K562 (cell line): ENCODE data around the gene RBFA. TPM values are rescaled to one million over a fixed set of nuclear protein-coding genes. Genes with fewer than 3 reads are reported as not detected.
A peak's percentile ranks its signal among the peaks of the same experiment; 100 is the strongest.

ENCODE experiments used
- ATAC-seq: fragments of 200-7000 bp; cut with Tn5 transposase; 3 replicates; pipeline ENCODE4 v1.9.1; 2020; ENCODE audit warnings: moderate library complexity
- BruUV-seq: library from RNA; stranded (reverse); fragments of 400-500 nt; replicated peaks from 2 replicates; lab custom pipeline; 2021; lab: Mats Ljungman, UMichigan
- CTCF ChIA-PET: fragments of 300-600 bp; formaldehyde crosslinking; extraction: SDS; loops from one replicate; lab custom pipeline; 2021; ENCODE audit warnings: low intra/inter-chr PET ratio; lab: Yijun Ruan, JAX
- POLR2A ChIA-PET: fragments of 300-600, 350-650 bp; sonication (Branson Sonifier 250); formaldehyde crosslinking; extraction: SDS; loops from one replicate; lab custom pipeline; 2021; ENCODE audit warnings: antibody characterized with exemption, inconsistent platforms; lab: Yijun Ruan, JAX
- DNase-seq, 4 experiments: peaks; one replicate each; pipeline versions ENCODE4 v3.0.0 to v3.0.0-alpha.2; 2011 to 2018; ENCODE audit warnings: low spot score in 3 of 4, mixed read lengths in 3 of 4; ENCODE audit errors: extremely low read depth in 1 of 4
- FAIRE-seq: peaks from 2 replicates; lab custom pipeline; 2011; peaks lifted over from hg19 to GRCh38; lab: Jason Lieb, UNC
- H2AFZ ChIP-seq: 2 replicates; pipeline ENCODE4 v1.6.0; 2011; ENCODE audit warnings: low read depth, low read length, control low read depth, inconsistent platforms
- H3K27ac ChIP-seq: fragments of 200-600 bp; 3 replicates; pipeline ENCODE4 v1.8.0; 2011; ENCODE audit warnings: low read depth, mild to moderate bottlenecking, control low read depth, inconsistent platforms, low read length, moderate library complexity, mixed read lengths; ENCODE audit errors: extremely low read depth
- H3K27me3 ChIP-seq, 2 experiments: fragments of 300-600 bp in 1 of 2; 2 replicates in 1 of 2; 3 replicates in 1 of 2; pipeline versions ENCODE4 v1.6.0 to v1.8.0; 2011; ENCODE audit warnings: inconsistent platforms in 2 of 2, low read length in 2 of 2, mild to moderate bottlenecking in 1 of 2, mixed read lengths in 1 of 2, moderate library complexity in 1 of 2; ENCODE audit not compliant: control insufficient read depth in 2 of 2, insufficient read depth in 2 of 2
- H3K36me3 ChIP-seq: fragments of 300-600 bp; 3 replicates; pipeline ENCODE4 v1.8.0; 2011; ENCODE audit warnings: mild to moderate bottlenecking, low read length, inconsistent platforms; ENCODE audit not compliant: control insufficient read depth, insufficient read depth
- H3K4me1 ChIP-seq, 2 experiments: fragments of 200-600 bp in 1 of 2; replicated peaks in 1 of 2; 2 replicates in 1 of 2; 3 replicates in 1 of 2; pipeline versions ENCODE4 v1.5.1 to v1.8.0; 2011; ENCODE audit warnings: inconsistent platforms in 2 of 2, low read length in 2 of 2, mild to moderate bottlenecking in 1 of 2, mixed read lengths in 1 of 2, moderate library complexity in 1 of 2; ENCODE audit not compliant: control insufficient read depth in 2 of 2, insufficient read depth in 2 of 2
- H3K4me2 ChIP-seq: 2 replicates; pipeline ENCODE4 v1.6.1; 2011; ENCODE audit warnings: low read length, control low read depth, inconsistent platforms, mixed read lengths; ENCODE audit not compliant: insufficient read depth
- H3K4me3 ChIP-seq: fragments of 200-600 bp; sonication (generic), shearing (Covaris generic); 2 replicates; pipeline ENCODE4 v1.5.1; 2016; ENCODE audit warnings: control low read depth, inconsistent platforms
- H3K79me2 ChIP-seq: fragments of 200-600 bp; 3 replicates; pipeline ENCODE4 v1.8.0; 2011; ENCODE audit warnings: low read length, inconsistent platforms; ENCODE audit not compliant: control insufficient read depth, insufficient read depth
- H3K9ac ChIP-seq, 2 experiments: 2 replicates each; pipeline versions ENCODE4 v1.6.0 to v1.6.1; 2011; ENCODE audit warnings: low read depth in 2 of 2, low read length in 2 of 2, control low read depth in 1 of 2, inconsistent platforms in 1 of 2, mild to moderate bottlenecking in 1 of 2, mixed read lengths in 1 of 2; ENCODE audit not compliant: insufficient read depth in 1 of 2
- H3K9me1 ChIP-seq: one replicate; pipeline ENCODE4 v1.6.0; 2011; ENCODE audit warnings: inconsistent platforms, mild to moderate bottlenecking, low read length, moderate library complexity; ENCODE audit not compliant: control insufficient read depth, insufficient read depth
- H3K9me3 ChIP-seq: replicated peaks from 2 replicates; pipeline ENCODE4 v1.5.1; 2011; ENCODE audit warnings: low read depth, low read length, inconsistent platforms; ENCODE audit not compliant: control insufficient read depth, insufficient read depth
- H4K20me1 ChIP-seq: replicated peaks from 2 replicates; pipeline ENCODE4 v1.6.1; 2011; ENCODE audit warnings: low read length, inconsistent platforms, mixed read lengths; ENCODE audit not compliant: control insufficient read depth, insufficient read depth
- CBX2 ChIP-seq: fragments of 200-600 bp; sonication (generic); IDR thresholded peaks from one replicate; pipeline ENCODE4 v1.6.1; 2012; ENCODE audit warnings: mild to moderate bottlenecking, low read length, inconsistent platforms; ENCODE audit not compliant: insufficient read depth, poor library complexity, severe bottlenecking
- MYBL2 ChIP-seq, 2 experiments: fragments of 450-650 bp in 1 of 2; sonication (generic) in 1 of 2; formaldehyde crosslinking in 1 of 2; IDR thresholded peaks; 2 replicates each; pipeline versions ENCODE4 v1.6.1 to v1.8.1; 2017 to 2022; ENCODE audit warnings: borderline replicate concordance in 1 of 2, inconsistent platforms in 1 of 2, low read depth in 1 of 2, mild to moderate bottlenecking in 1 of 2, missing genetic modification reagents in 1 of 2, moderate library complexity in 1 of 2
- PBX2 ChIP-seq, 2 experiments: IDR thresholded peaks in 1 of 2; conservative IDR thresholded peaks in 1 of 2; 2 replicates each; pipeline ENCODE4 v1.6.1; 2016; ENCODE audit warnings: low read depth in 2 of 2, mild to moderate bottlenecking in 1 of 2, missing compliant biosample characterization in 1 of 2, missing genetic modification characterization in 1 of 2, moderate library complexity in 1 of 2
- PCBP1 ChIP-seq: fragments of 200-400 bp; formaldehyde crosslinking; IDR thresholded peaks from 2 replicates; pipeline ENCODE4 v1.6.1; 2018; ENCODE audit warnings: mild to moderate bottlenecking, low read depth, low read length; ENCODE audit not compliant: poor library complexity, severe bottlenecking
- PHTF2 ChIP-seq: fragments of 250-450 bp; sonication (Bioruptor Pico); IDR thresholded peaks from 2 replicates; pipeline ENCODE4 v1.5.0; 2021; ENCODE audit warnings: mild to moderate bottlenecking
- SP1 ChIP-seq: sonication (generic); formaldehyde crosslinking; IDR thresholded peaks from 2 replicates; pipeline ENCODE4 v1.8.1; 2022; ENCODE audit warnings: mild to moderate bottlenecking, missing genetic modification reagents
- ZNF121 ChIP-seq: sonication (generic); formaldehyde crosslinking; conservative IDR thresholded peaks from 2 replicates; pipeline ENCODE4 v1.8.0; 2022; ENCODE audit warnings: missing genetic modification reagents
- WGBS: fragments of 100-300 bp; shearing (Covaris generic); methylation state at CpG from one replicate; pipeline ENCODE4 v1.1.6; 2016; ENCODE audit warnings: low coverage, mixed read lengths; ENCODE audit not compliant: insufficient coverage; ENCODE audit errors: missing lambda C conversion rate; 5-methylcytosine and 5-hydroxymethylcytosine counted together
- in situ Hi-C: fragments of 300-500 bp; cut with MboI; formaldehyde crosslinking; loops from 4 replicates; pipeline ENCODE4 v1.15.0; 2018; ENCODE audit warnings: inconsistent platforms, mixed read lengths
- intact Hi-C: fragments of 100-400 bp; cut with micrococcal nuclease; formaldehyde crosslinking; loops from 2 replicates; pipeline ENCODE4 v1.14.2; 2022
- polyA plus RNA-seq, 8 experiments: library from polyadenylated mRNA; depleted of rRNA in 4 of 8; stranded (reverse) in 5 of 8; unstranded in 3 of 8; fragments of >200 nt; fragmentation: Nextera tagmentation in 2 of 8; fragmentation: Illumina TruSeq in 1 of 8; extraction: Ambion mirVana in 2 of 8; extraction: Trizol in 1 of 8; gene quantifications; 2 replicates each; pipeline versions ENCODE4 v1.2.1 to v1.2.3, GENCODE V29; 2011 to 2014; ENCODE audit warnings: inconsistent platforms in 1 of 8, missing spikeins in 1 of 8
- total RNA-seq, 7 experiments: library from RNA; depleted of rRNA in 6 of 7; stranded (reverse); fragments of >200 nt in 6 of 7; fragmentation: Illumina TruSeq in 2 of 7; extraction: Trizol in 2 of 7; gene quantifications; 2 replicates each; pipeline versions ENCODE4 v1.2.1 to v1.2.3, GENCODE V29; 2011 to 2021; ENCODE audit warnings: low replicate concordance in 1 of 7

The RBFA gene
- total and polyA plus RNA-seq, 9 of the 15 experiments (the other 6 are each of a cell fraction or from before 2014, with no cell fraction given) = 3.4 to 41.9 (median 25.8) TPM

GRCh38 chr18:80074183-80074582 is 39.9 kb downstream of the RBFA start:
- FAIRE-seq = no peak
- in situ Hi-C loops = no loop called here
- POLR2A ChIA-PET = no interaction called here

More at GRCh38 chr18:80074183-80074582, 39.9 kb downstream of the RBFA start:
- no peak overlapping the region for H3K9ac ChIP-seq
- CTCF ChIA-PET = no interaction called here
- no peaks in the 10 kb centered on the region for H4K20me1 ChIP-seq
- no peaks in the 10 kb centered on the region for H3K79me2 ChIP-seq
- H3K27ac ChIP-seq = no peak overlapping the region
- no peak overlapping the region for H3K4me3 ChIP-seq
- no peaks in the 10 kb centered on the region; a peak in 1 of 5 replicates for H3K4me1 ChIP-seq
- H3K9me1 ChIP-seq = no peaks in the 10 kb centered on the region
- no peak for DNase-seq
- intact Hi-C loops = no loop called here
- H3K27me3 ChIP-seq = peaks cover 0 to 11% of the 10 kb centered on the region in 2 experiments; a peak in 1 of 5 replicates
- H3K36me3 ChIP-seq = no peaks in the 10 kb centered on the region
- WGBS = 0% methylated on average over 4 of the region's 5 CpGs
- H3K9me3 ChIP-seq = no peaks in the 10 kb centered on the region
- BruUV-seq = no TSS peak
- no peak for ATAC-seq
- no peak overlapping the region for H2AFZ ChIP-seq
- TF ChIP-seq PHTF2 = no peak
- no peak for TF ChIP-seq PCBP1
- TF ChIP-seq CBX2 = no peak
- peak; percentile 56 for TF ChIP-seq ZNF121 (CRISPR knock-in tag)
- no peak for TF ChIP-seq PBX2 (CRISPR knock-in tag; IDR thresholded peaks at IDR 0.05; ENCODE audit: low read depth)
- no peak for TF ChIP-seq PBX2 (tag; conservative IDR thresholded peaks at IDR 0.05; ENCODE audit: low read depth)
- TF ChIP-seq SP1 = no peak
- no peak for TF ChIP-seq MYBL2 (IDR thresholded peaks at IDR 0.05; ENCODE audit: low read depth)
- TF ChIP-seq MYBL2 (CRISPR knock-in tag; IDR thresholded peaks at IDR 0.05; ENCODE audit: borderline replicate concordance) = no peak
- H3K4me2 ChIP-seq = no peak overlapping the region
